HG03064 (cell line): ENCODE results near the gene CBY2.
"Not testable (repeated sequence)": the region's sequence is repeated elsewhere in the genome, so short reads cannot be mapped to it uniquely, and the experiment has no call there.

ENCODE experiments used
- ATAC-seq: cut with Tn5 transposase; IDR thresholded peaks from one replicate; pipeline ENCODE4 v1.9.1; 2021; ENCODE audit warnings: low read depth; ENCODE audit not compliant: unreplicated experiment

The CBY2 gene, protein sequence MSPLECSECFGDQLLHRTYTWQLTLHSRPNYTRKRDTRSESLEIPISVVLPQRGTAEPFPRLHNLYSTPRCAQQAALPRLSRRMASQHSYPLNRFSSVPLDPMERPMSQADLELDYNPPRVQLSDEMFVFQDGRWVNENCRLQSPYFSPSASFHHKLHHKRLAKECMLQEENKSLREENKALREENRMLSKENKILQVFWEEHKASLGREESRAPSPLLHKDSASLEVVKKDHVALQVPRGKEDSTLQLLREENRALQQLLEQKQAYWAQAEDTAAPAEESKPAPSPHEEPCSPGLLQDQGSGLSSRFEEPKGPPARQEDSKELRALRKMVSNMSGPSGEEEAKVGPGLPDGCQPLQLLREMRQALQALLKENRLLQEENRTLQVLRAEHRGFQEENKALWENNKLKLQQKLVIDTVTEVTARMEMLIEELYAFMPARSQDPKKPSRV

DNA sequence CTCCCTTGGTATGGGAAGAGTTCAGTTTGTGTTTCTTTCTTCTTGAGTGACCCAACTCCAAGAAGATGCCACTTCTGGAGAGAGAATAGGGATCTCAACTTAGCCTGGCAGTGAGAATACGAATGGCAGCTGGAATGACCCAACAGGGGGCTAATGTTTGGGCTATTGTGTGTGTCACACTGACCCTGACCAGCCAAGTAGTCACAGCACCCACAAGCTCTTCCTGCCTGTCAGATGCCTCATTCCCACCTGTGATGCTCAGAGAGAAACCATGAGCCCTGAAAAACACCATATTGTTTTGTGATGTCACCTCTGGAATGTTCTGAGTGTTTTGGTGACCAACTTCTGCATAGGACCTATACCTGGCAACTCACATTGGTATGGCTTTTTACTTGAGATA, at the start of gene CBY2:
Gene CBY2 (plus strand): TSS at position 233 of the 400 bp plus-strand sequence. CDS start 71 bp downstream, at position 304.
- ATAC-seq = no peak

DNA sequence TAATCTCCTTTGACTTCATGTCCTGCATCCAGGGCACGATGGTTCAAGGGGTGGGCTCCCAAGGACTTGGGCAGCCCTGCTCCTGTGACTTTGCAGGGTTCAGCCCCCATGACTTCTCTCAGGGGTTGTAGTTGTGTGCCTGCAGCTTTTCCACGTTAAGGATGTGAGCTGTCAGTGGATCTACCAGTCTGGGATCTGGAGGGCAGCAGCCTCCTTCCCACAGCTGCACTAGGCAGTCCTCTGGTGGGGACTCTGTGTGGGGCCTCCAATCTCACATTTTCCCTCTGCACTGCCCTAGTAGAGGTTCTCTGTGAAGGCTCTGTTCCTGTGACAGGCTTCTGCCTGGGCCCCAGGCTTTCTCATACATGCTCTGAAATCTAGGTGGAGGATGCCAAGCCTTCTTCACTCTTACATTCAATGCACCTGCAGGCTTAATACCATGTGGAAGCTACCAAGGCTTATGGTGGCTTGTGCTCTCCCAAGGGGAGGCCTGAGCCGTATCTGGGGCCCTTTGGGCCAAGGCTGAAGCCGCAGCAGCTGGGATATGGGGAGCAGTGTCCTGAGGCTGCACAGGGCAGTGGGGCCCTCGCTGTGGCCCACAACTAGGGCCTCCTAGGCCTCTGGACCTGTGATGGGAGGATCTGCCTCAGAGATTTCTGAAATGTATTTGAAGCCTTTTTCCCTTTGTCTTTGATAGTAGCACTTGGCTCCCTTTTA, 47.3 kb upstream of the CBY2 start:
- no peak for ATAC-seq

DNA sequence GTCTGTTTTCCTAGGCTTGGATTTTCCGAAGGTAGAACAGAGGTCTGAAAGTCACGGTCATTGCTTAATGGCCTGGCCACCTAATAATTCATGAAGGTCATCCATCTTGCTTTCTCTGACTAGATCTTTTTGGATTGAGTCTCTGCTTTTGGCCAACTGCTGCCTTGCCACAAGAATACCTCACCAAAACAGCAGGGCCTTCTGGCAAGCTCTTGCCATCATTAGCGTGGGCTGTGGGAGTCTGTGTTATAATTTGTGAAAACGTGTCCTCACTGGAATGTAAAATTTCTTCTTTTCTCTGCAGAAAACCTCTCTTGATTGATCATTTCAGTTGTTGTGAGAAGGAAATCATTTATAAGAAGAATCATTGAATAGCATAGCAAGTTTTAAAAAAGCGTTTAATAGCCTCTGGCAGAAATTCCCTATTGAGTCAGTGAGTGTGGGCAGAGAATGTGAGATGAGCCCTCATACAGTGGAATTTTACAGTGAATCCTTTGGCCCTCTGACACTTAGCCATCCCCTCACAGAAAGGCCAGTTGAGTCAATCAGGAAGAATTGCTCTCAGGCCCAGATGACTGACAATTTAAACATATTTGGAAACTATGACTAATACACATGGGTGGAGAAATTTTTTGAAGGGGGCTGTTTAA, 43.4 kb upstream of the CBY2 start:
- no peak for ATAC-seq

DNA sequence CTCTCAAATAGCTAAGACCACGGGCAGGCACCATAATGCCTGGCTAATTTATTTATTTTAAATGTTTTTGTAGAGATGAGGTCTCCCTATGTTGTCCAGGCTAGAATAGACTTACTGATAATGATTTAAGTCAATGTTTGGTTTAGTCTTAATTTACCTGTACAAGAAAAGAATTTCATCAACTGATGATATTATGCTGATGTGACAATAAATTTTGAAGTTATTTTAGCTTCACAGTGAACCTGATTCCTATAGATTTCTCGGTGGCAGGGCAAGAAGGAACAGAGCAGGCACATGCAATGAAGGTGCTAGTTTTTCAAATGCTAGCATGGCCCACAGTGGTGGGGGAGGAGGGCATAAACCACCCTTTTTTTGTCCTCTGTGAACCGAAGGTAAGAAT, 42.6 kb upstream of the CBY2 start:
- no peak for ATAC-seq

DNA sequence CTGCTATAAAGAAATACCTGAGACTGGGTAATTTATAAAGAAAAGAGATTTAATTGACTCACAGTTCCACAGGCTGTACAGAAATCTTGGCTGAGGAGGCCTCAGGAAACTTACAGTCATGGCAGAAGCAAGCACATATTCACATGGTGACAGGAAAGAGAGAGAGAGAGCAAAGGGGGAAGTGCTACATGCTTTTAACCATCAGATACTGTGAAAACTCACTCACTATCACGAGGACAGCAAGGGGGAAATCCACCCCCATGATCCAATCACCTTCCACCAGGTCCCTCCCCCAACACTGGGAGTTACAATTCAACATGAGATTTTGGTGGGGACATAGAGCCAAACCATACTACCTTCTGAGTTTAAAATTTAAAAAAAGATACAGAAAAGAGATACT, 41.7 kb upstream of the CBY2 start:
- ATAC-seq = not testable (repeated sequence)

DNA sequence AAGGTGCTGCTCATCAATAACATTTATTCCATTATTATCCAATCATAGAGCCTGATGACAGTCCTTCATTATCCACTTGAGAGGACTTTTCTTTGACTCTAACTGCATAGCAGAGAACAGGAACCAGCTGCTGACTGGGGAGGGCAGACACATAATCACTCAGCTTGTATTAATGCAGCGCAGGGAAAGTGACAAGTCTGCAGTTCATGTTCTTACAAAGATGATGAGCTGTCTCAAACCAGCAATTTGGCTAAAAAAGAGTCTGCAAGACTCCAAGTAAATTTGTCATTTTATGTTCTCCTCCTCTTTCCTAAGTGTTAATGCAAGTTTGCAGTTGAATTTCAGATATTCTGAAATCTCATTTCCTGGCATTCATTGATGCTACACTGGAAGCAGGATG, 40.0 kb upstream of the CBY2 start:
- no peak for ATAC-seq

DNA sequence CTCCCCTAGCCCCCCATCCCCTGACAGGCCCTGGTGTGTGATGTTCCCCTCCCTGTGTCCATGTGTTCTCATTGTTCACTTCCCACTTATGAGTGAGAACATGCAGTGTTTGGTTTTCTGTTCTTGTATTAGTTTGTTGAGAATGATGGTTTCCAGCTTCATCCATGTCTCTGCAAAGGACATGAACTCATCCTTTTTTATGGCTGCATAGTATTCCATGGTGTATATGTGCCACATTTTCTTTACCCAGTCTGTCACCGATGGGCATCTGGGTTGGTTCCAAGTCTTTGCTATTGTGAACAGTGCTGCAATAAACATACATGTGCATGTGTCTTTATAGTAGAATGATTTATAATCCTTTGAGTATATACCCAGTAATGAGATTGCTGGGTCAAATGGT, 39.2 kb upstream of the CBY2 start:
- not testable (repeated sequence) for ATAC-seq

DNA sequence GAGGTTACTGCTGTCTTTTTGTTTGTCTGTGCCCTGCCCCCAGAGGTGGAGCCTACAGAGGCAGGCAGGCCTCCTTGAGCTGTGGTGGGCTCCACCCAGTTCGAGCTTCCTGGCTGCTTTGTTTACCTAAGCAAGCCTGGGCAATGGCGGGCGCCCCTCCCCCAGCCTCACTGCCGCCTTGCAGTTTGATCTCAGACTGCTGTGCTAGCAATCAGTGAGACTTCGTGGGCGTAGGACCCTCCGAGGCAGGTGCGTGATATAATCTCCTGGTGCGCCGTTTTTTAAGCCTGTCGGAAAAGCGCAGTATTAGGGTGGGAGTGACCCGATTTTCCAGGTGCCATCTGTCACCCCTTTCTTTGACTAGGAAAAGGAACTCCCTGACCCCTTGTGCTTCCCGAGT, 32.5 kb upstream of the CBY2 start:
- not testable (repeated sequence) for ATAC-seq

DNA sequence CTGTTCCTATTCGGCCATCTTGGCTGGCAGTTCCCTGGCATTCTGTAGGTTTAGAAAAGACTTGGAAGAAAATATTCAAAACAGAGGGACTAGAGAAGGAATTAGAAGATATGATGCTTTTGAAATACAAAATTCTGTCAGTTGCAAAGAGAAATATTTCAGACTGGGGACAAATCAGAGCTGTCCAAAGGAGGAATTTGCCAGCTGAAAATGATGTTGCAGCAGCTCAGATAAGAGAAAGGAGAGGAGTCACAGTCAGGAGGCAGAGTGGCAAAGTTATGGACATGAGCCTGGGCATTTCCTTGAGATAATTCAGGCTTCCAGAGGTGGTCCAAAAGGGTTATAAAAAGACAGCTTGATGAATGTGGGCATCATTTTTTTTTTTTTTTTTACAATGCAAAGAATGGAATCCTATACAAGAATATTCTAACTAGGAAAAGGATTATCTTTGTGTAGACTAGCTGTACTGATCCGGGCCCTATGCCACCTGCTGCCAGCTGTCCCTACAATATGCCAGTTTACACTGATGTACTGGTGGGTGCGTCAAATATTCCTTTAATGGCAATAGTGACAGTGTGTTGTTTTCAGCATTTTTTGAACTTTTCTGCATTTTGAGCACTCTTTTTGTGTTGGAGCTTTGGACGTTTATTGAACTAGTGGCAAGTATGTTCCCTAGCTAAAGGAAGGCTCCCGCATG, 31.8 kb upstream of the CBY2 start:
- no peak for ATAC-seq

DNA sequence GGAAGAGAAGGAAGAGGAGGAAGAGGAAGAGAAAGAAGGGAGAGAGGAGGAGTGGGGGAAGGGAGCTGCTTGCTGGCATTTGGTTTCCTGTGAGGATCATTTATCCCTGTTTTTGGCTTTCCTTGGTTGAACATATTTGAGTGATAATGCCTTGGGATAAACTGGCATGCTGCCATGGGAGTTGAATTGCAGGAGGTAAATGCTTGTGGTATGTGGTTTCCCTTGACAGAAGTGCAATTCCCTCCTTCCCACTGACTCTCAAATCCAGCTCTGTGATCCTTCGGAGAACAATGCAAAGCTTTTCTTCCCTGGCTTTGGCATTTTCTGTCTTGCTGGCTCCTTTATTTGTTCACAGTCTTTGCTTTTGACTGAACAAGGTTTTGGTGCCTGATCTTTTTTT, 27.2 kb upstream of the CBY2 start:
- no peak for ATAC-seq

DNA sequence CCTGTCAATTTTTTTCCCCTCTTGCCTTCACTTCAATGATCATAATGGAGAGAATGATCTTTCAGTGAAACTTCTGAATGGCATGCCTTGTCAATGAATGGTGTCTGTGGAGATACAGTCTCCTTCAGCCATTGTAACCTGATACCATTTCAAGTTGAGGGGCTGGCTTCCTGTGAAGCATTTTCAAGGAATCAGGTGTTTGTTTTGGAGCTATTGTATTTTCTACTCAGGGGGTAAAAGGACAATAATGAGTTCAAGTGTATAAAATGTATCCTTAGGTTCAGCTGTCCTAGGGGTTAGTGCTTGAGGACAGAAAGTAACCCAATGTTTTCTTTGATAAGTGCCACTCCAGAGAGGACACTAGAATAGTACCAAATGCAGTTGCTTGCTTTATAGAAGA, 23.8 kb upstream of the CBY2 start:
- ATAC-seq = no peak

DNA sequence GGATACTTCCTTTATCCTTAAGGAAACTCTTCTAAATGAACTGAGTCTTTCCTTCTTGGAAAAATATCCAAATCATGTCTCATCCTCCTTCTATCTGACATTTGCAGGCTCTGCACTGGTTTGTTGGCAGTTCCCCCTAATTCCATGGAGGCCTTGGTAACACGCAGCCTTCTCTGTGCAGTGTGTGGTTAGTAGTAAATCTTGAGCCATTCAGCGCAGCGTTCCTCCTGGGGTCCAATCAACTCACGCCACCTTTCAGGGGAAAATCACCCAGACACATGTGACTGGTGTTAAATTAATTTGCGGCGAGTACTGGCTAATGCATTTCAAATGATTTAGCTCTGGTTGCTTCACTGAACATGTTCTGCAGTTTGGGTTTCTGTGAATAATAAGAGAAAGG, 21.0 kb upstream of the CBY2 start:
- no peak for ATAC-seq

DNA sequence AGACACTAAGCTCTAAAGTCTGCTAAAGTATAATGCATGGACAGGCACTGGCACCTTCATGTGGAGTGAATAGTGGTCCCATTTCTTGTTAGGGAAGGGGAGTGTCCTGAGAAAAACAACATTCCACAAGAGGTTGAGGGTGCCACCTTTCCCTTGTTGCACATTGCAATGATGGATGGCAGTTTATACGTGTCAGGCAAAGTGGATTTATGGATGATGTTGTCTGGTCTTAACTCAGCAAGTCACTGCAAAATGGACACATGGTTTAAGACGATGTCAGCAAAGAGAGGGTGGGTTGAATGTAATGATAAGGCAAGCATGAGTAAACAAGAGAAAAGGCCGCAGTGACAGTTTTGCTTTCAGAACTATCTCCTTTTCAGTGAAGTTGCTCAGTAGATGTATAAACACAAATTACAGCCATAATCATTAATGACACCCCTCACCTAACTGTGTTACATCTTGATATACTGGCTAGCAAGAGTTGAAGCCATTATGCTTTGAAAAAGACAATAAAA, 19.6 kb upstream of the CBY2 start:
- no peak for ATAC-seq

DNA sequence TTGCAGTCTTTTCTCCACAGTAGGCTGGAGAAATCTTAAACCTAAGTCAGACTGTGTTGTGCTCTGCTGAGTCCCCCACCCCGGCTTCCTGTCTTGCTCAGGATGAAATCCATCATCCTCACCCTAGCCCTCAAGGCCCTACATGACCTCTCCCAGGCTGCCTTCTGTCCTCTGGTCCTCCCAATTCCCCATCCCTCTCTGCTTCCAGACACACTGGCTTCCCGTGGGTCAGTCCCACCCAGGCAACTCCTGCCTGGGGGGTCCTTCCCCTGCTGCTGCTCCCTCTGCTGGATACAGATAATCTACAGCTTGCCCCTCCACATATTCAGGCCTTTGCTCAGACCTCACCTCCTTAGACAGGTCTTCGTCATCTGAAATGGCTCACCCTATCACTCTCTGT, 18.4 kb upstream of the CBY2 start:
- ATAC-seq = no peak

DNA sequence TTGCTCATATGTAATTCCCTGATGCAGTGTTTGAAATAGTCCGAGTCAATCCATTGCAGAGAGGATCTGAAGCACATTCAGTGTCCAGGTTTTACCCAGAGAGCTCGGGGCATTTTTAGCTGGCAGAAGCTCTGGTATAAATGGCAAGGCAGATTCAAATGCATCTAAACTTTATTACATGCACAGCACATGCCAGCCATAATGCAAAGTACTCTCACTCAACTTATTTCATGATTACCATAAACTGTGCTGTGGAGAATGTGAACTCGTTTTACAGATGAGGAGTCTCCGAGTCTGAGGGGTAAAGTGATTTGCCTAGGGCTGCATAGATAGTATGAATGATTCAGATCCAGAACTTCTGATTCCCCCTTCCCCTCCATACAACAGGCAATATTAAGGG, 13.5 kb upstream of the CBY2 start:
- ATAC-seq = no peak

DNA sequence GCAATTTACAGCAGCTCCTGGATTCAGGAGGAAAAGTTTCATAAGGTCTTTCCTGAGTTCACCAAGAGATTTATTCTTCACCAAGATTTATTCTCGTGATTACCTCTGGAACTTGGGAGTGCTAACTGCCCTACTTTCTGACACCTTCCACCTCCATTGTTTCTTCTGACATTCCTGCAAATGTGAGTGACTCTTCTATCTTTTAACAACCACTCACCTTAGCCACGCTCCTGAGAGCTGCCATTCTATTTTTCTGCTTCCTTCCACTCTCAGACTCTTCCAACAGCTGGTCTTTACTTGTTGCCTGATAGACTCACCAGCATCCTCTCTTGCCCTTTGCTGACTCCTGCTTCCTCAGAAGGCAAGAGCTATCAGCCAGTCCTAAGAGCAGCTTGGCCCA, 11.5 kb upstream of the CBY2 start:
- no peak for ATAC-seq

DNA sequence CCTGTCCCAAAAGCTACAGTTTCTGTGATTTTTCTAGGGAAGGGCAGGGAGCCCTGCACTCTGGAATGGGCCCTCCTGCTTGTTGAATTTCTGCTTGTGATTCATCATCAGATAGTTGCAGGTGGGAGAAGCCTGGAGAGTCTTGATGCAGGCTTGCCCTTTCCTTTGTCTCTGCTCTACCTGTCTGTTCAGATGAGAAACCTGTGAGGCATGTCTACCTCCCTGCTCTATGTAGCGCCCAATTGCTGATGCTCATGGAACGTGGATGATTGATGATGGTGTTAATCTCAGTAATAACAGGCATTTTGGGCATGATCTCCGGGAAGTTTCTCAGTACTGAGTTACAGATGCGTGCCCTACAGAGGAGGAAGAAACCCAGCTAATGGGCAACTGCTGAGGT, 10.9 kb upstream of the CBY2 start:
- ATAC-seq = no peak

DNA sequence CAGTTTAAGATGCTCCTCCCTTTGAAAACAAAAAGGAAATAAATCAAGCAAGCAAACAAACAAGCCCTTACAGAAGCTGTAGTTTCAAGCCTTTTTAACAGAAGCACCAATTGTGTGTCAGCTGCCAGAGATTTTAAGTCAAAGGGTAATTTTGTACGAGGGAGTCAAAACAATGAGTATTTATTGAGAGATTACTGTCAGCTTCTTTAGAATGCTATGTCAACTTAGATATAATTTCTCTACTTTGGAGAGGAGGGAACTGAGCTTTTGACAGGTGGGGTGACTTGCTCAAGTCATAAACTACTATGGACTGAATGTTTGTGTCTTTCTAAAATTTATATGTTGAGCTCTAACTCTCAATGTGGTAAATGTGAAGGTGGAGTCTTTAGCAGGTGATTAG, 10.5 kb upstream of the CBY2 start:
- ATAC-seq = no peak

DNA sequence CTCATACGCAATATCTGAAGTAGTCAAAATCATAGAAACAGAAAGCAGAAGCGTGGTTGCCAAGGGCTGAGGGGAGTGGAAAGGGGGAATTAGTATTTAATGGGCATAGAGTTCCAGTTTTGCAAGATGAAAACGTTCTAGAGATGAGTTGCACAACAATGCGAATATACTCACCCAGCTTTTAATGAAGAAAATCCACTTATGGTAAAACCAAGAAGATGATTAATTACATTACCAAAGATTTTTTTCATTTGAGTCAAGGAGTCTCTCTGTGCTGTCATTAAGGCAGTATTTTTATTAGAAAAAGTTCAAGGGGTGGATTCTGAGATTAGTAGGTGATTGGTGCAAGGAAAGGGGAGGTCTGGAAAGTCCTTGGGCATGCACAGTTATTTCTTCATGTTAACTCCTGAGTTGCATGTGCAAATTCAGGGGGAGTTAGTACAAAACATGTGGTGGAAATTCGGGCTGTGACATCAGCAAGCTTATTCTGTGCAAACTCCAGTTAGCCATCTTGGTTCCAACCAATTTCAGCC, 6.9 kb upstream of the CBY2 start:
- peak; percentile 51 for ATAC-seq

DNA sequence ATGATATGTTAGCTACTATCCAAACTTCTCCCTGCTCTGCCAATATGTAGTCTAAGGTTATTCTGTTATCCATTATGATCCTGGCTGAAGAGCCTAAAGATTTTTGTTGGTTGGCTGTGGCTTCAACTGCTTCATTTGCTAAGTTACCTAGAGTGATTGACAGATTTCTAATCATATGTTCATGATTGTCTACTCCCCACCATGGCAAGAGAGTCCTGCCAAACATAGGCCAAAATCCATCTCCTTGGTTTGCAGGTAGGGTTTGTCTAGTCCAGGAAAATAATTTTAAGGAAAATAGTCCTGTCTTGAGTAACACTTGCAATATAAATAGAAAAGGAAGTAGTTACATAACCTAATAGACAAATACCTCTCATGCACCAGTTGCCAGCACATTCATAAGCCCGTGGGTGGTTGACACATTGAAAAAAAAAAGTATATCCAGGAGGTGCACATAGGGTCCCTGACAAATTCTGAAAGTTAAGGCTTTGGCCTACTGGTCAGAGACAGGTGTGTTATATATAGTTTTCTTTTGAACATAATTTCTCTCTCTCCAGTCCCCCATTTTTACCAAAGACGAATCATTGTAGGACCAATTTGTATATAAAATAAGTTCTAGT, 5.4 kb upstream of the CBY2 start:
- no peak for ATAC-seq
